Measurements from ENCODE around the gene ABCA4.

DNA sequence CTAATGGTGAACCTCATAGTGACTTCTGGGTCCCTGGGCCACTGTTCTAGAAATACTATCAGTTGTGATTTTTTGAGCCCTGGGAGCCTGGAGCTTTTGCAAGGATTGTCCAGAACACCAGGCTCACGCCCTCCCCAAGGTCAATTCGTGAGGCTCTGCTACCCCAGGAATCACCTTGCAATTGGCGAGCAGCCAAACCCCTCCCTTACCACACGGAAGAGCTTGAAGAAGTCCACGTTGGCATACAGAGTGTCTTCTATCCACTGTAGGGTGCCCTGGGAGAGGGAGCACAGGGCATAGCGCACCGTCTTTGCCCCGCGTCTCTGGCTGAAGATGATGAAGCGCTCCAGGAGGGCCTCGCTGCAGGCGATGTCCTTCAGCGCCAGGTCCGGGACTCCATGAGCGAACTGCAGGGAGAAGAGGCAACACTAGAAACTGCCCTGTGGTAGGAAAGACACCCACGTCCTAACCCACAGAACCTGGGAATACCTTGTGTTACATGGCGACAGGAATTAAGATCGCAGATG is 22.3 kb downstream of the ABCA4 start:
- TF ChIP-seq POLR2A (IDR thresholded peaks at IDR 0.05; ENCODE audit: low read depth, low read length) (no peak), TAF1 (IDR thresholded peaks at IDR 0.05; ENCODE audit: borderline replicate concordance, low read depth, low read length) (no peak)
